HepG2 (cell line): ENCODE measurements around the gene USP32. TPM values are rescaled to one million over a fixed set of nuclear protein-coding genes. Genes with fewer than 3 reads are reported as not detected.
A peak's percentile ranks its signal among the peaks of the same experiment; 100 is the strongest.

Experiments
- ATAD3A ChIP-seq: sonication (generic); formaldehyde crosslinking; IDR thresholded peaks from 2 replicates; pipeline ENCODE4 v1.4.0; 2020; ENCODE audit warnings: missing genetic modification reagents
- DZIP1 ChIP-seq: sonication (generic); formaldehyde crosslinking; IDR thresholded peaks from 2 replicates; pipeline ENCODE4 v1.5.0; 2020; ENCODE audit warnings: mild to moderate bottlenecking, missing genetic modification reagents
- IRF9 ChIP-seq: sonication (generic); formaldehyde crosslinking; IDR thresholded peaks from 2 replicates; pipeline ENCODE4 v1.8.0; 2022; ENCODE audit warnings: missing genetic modification reagents, mild to moderate bottlenecking, borderline replicate concordance
- KLF15 ChIP-seq: sonication (generic); formaldehyde crosslinking; IDR thresholded peaks from 2 replicates; pipeline ENCODE4 v1.8.1; 2023; ENCODE audit warnings: borderline replicate concordance, mild to moderate bottlenecking, inconsistent platforms, missing genetic modification reagents, mixed read lengths
- MXI1 ChIP-seq: IDR thresholded peaks from 3 replicates; pipeline ENCODE4 v1.6.1; 2012; ENCODE audit warnings: low read depth, low read length, inconsistent platforms, borderline replicate concordance
- NFKBIZ ChIP-seq: IDR thresholded peaks from 2 replicates; pipeline ENCODE4 v1.6.1; 2018; ENCODE audit warnings: missing genetic modification reagents, missing compliant biosample characterization
- PAF1 ChIP-seq: IDR thresholded peaks from 2 replicates; pipeline ENCODE4 v1.6.1; 2016; ENCODE audit warnings: missing genetic modification reagents, missing compliant biosample characterization
- TOE1 ChIP-seq: sonication (generic); formaldehyde crosslinking; IDR thresholded peaks from 2 replicates; pipeline ENCODE4 v1.4.0; 2020; ENCODE audit warnings: mild to moderate bottlenecking, missing genetic modification reagents
- ZFP91 ChIP-seq: sonication (generic); formaldehyde crosslinking; IDR thresholded peaks from 2 replicates; pipeline ENCODE4 v1.9.0; 2022; ENCODE audit warnings: missing genetic modification reagents, mild to moderate bottlenecking, borderline replicate concordance
- ZNF354B ChIP-seq: sonication (generic); formaldehyde crosslinking; IDR thresholded peaks from 2 replicates; pipeline ENCODE4 v1.8.0; 2022; ENCODE audit warnings: mild to moderate bottlenecking, missing genetic modification reagents
- ZNF496 ChIP-seq: sonication (generic); formaldehyde crosslinking; IDR thresholded peaks from 2 replicates; pipeline ENCODE4 v1.8.1; 2023; ENCODE audit warnings: mild to moderate bottlenecking, moderate library complexity, missing genetic modification reagents; ENCODE audit not compliant: insufficient replicate concordance
- polyA plus RNA-seq, 8 experiments: library from polyadenylated mRNA; depleted of rRNA in 3 of 8; stranded (reverse) in 7 of 8; unstranded in 1 of 8; fragments of >200 nt; fragmentation: Illumina TruSeq in 4 of 8; extraction: Trizol in 4 of 8; gene quantifications; 2 replicates each; pipeline versions ENCODE4 v1.2.1 to v1.2.3, GENCODE V29; 2011 to 2016; ENCODE audit warnings: low read depth in 4 of 8, missing spikeins in 1 of 8, mixed read lengths in 1 of 8; ENCODE audit not compliant: insufficient read depth in 1 of 8
- total RNA-seq, 5 experiments: library from RNA; depleted of rRNA; stranded (reverse); fragments of >200 nt; fragmentation: Illumina TruSeq; extraction: Trizol; gene quantifications; 2 replicates each; pipeline ENCODE4 v1.2.3, GENCODE V29; 2016; ENCODE audit warnings: low read depth in 1 of 5
- TF ChIP-seq, protein P1 (sequence below): sonication (generic); formaldehyde crosslinking; IDR thresholded peaks from 2 replicates; pipeline ENCODE4 v1.5.1; 2020; ENCODE audit warnings: missing genetic modification reagents, mild to moderate bottlenecking, borderline replicate concordance
- TF ChIP-seq, protein P2 (sequence below), 2 experiments: sonication (generic) in 1 of 2; formaldehyde crosslinking in 1 of 2; IDR thresholded peaks; 2 replicates each; pipeline versions ENCODE4 v1.6.1 to v1.9.0; 2014 to 2022; ENCODE audit warnings: antibody characterized with exemption in 1 of 2, borderline replicate concordance in 1 of 2, inconsistent platforms in 1 of 2, low read depth in 1 of 2, missing genetic modification reagents in 1 of 2

The USP32 gene
- total and polyA plus RNA-seq, 2 of the 13 experiments (the other 11 are each of a cell fraction or from before 2014, with no cell fraction given): 24.9 to 39.9 TPM

DNA sequence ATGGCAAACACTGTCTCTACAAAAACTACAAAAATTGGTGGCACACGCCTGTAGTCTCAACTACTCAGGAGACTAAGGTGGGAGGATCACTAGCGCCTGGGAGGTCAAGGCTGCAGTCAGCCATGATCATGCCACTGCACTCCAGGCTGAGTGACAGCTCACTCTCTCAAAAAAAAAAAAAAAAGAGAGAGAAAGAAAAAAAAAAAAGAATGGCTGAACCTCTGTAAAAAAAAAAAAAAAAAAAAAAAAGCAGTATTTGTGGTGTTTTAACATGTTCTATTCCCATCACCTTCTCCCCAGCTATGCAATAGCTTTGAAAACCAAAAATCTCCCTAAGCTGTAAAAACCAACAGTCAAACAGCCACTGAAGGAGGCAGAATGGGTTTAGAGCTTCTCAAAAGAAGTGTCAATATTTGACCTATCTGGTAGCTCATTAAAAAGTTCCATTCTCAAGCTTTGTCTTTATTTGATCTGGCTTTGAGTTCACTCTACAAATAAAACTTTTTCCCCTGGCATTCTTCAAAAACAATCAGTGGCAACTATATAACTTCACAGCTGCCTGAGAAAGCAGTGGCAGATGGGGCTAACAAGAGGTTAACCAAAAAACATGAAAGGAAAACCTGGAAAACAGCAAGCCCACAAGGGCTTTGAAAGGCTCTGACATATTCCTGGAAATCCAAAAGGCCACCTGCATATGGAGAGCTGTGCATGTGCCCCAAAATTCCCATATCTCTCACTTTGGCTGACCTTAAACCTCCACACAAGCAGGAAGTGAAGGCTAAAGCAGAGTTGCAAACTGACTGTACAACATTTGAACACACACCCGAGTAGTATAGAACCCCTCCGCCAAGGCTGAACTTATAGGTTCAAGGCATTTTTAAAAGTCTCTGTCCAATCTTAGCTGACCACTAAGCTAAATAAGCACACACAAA lies 36.0 kb downstream of the USP32 start (continued):
- TF ChIP-seq, protein P1, sequence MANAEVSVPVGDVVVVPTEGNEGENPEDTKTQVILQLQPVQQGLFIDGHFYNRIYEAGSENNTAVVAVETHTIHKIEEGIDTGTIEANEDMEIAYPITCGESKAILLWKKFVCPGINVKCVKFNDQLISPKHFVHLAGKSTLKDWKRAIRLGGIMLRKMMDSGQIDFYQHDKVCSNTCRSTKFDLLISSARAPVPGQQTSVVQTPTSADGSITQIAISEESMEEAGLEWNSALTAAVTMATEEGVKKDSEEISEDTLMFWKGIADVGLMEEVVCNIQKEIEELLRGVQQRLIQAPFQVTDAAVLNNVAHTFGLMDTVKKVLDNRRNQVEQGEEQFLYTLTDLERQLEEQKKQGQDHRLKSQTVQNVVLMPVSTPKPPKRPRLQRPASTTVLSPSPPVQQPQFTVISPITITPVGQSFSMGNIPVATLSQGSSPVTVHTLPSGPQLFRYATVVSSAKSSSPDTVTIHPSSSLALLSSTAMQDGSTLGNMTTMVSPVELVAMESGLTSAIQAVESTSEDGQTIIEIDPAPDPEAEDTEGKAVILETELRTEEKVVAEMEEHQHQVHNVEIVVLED: peak; percentile 38; the same call in 1 of the 2 replicates
- TF ChIP-seq MXI1 (peak; percentile 35; the same call in 1 of the 3 replicates), ZNF354B (CRISPR knock-in tag) (no peak), DZIP1 (CRISPR knock-in tag) (no peak), ZNF496 (CRISPR knock-in tag) (no peak), IRF9 (no peak), NFKBIZ (CRISPR knock-in tag) (0 out of 2 replicates have a peak, but pooled peaks have one; percentile 16), PAF1 (CRISPR knock-in tag) (no peak), TOE1 (CRISPR knock-in tag) (no peak), ATAD3A (CRISPR knock-in tag) (no peak), KLF15 (CRISPR knock-in tag) (no peak), ZFP91 (no peak)
- TF ChIP-seq, protein P2, sequence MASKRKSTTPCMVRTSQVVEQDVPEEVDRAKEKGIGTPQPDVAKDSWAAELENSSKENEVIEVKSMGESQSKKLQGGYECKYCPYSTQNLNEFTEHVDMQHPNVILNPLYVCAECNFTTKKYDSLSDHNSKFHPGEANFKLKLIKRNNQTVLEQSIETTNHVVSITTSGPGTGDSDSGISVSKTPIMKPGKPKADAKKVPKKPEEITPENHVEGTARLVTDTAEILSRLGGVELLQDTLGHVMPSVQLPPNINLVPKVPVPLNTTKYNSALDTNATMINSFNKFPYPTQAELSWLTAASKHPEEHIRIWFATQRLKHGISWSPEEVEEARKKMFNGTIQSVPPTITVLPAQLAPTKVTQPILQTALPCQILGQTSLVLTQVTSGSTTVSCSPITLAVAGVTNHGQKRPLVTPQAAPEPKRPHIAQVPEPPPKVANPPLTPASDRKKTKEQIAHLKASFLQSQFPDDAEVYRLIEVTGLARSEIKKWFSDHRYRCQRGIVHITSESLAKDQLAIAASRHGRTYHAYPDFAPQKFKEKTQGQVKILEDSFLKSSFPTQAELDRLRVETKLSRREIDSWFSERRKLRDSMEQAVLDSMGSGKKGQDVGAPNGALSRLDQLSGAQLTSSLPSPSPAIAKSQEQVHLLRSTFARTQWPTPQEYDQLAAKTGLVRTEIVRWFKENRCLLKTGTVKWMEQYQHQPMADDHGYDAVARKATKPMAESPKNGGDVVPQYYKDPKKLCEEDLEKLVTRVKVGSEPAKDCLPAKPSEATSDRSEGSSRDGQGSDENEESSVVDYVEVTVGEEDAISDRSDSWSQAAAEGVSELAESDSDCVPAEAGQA (IDR thresholded peaks at IDR 0.05; ENCODE audit: low read depth): no peak
- TF ChIP-seq, protein P2 (CRISPR knock-in tag; IDR thresholded peaks at IDR 0.05; ENCODE audit: borderline replicate concordance): no peak
